Ectodermal cell (in vitro differentiated cells): ENCODE results near the gene TP53I3. TPM values are rescaled to one million over a fixed set of nuclear protein-coding genes. Genes with fewer than 3 reads are reported as not detected.

ENCODE experiments used
- H3K27ac ChIP-seq: 2 replicates; pipeline ENCODE4 v1.7.0; 2013; ENCODE audit warnings: mild to moderate bottlenecking, low read depth, low read length; ENCODE audit not compliant: insufficient read depth, poor library complexity, severe bottlenecking
- H3K27me3 ChIP-seq: 2 replicates; pipeline ENCODE4 v1.7.0; 2013; ENCODE audit warnings: mild to moderate bottlenecking, low read length; ENCODE audit not compliant: insufficient read depth, control insufficient read depth, poor library complexity, severe bottlenecking
- H3K36me3 ChIP-seq: one replicate; pipeline ENCODE4 v1.7.0; 2013; ENCODE audit warnings: low read length; ENCODE audit not compliant: control insufficient read depth, insufficient read depth
- H3K4me1 ChIP-seq: one replicate; pipeline ENCODE4 v1.7.0; 2013; ENCODE audit warnings: low read length; ENCODE audit not compliant: control insufficient read depth, insufficient read depth
- H3K4me3 ChIP-seq: 2 replicates; pipeline ENCODE4 v1.7.0; 2013; ENCODE audit warnings: low read depth, low read length, control low read depth; ENCODE audit not compliant: insufficient read depth
- H3K9me3 ChIP-seq: 2 replicates; pipeline ENCODE4 v1.7.0; 2013; ENCODE audit warnings: mild to moderate bottlenecking, low read length, moderate library complexity; ENCODE audit not compliant: control insufficient read depth
- WGBS, 2 experiments: methylation state at CpG; one replicate each; pipeline ENCODE4 v1.1.7; 2013; ENCODE audit warnings: missing lambda C conversion rate in 2 of 2; 5-methylcytosine and 5-hydroxymethylcytosine counted together
- polyA plus RNA-seq, 4 experiments: library from polyadenylated mRNA; stranded (reverse); fragments of 50-300 nt; gene quantifications; one replicate each; pipeline ENCODE4 v1.2.3, GENCODE V29; 2013

Gene TP53I3, protein sequence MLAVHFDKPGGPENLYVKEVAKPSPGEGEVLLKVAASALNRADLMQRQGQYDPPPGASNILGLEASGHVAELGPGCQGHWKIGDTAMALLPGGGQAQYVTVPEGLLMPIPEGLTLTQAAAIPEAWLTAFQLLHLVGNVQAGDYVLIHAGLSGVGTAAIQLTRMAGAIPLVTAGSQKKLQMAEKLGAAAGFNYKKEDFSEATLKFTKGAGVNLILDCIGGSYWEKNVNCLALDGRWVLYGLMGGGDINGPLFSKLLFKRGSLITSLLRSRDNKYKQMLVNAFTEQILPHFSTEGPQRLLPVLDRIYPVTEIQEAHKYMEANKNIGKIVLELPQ
- 42.9 TPM for polyA plus RNA-seq (2013, experiment 1 of 4)
- polyA plus RNA-seq (2013, experiment 2 of 4): 38.8 TPM
- 37.0 TPM for polyA plus RNA-seq (2013, experiment 3 of 4)
- polyA plus RNA-seq (2013, experiment 4 of 4): 40.8 TPM

GRCh38 chr2:24084386-24085199 lies at the start of gene TP53I3:
Gene TP53I3 (minus strand): TSS chr2:24084834. CDS start chr2:24084326, 508 bp downstream.
- H3K4me3 ChIP-seq: peak within 1 kb of the TSS; percentile 52
- peaks cover 15% of the 10 kb centered on the region for H3K36me3 ChIP-seq
- peak within 1 kb of the TSS; percentile 100 for H3K27ac ChIP-seq
- no peaks in the 10 kb centered on the region for H3K27me3 ChIP-seq
- 1 to 2% methylated on average over 44 of the region's 44 CpGs for WGBS, 2 experiments
- peaks cover 14% of the 10 kb centered on the region for H3K4me1 ChIP-seq
- H3K9me3 ChIP-seq: no peaks in the 10 kb centered on the region

GRCh38 chr2:24132543-24132942 lies 47.9 kb upstream of the TP53I3 start:
- no peaks in the 10 kb centered on the region for H3K4me1 ChIP-seq
- H3K36me3 ChIP-seq: peaks cover 5% of the 10 kb centered on the region
- no peak overlapping the region for H3K4me3 ChIP-seq
- no peak overlapping the region for H3K27ac ChIP-seq
- no peaks in the 10 kb centered on the region for H3K9me3 ChIP-seq
- no peaks in the 10 kb centered on the region for H3K27me3 ChIP-seq
- WGBS, 2 experiments: 95 to 100% methylated on average over 3 of the region's 3 CpGs

- WGBS, 2 experiments: 88 to 100% methylated on average over 1 of the region's 1 CpG
- Histone ChIP-seq H3K4me3 (no peak overlapping the region), H3K4me1 (no peaks in the 10 kb centered on the region), H3K27me3 (no peaks in the 10 kb centered on the region), H3K27ac (no peak overlapping the region), H3K9me3 (no peaks in the 10 kb centered on the region), H3K36me3 (no peaks in the 10 kb centered on the region)
Measured at GRCh38 chr2:24125956-24126355, 41.3 kb upstream of the TP53I3 start.

GRCh38 chr2:24123922-24124580 lies 39.4 kb upstream of the TP53I3 start:
- Histone ChIP-seq H3K4me3 (peak overlapping the region; percentile 68), H3K36me3 (no peaks in the 10 kb centered on the region), H3K27ac (peak overlapping the region; percentile 66), H3K4me1 (no peaks in the 10 kb centered on the region), H3K27me3 (no peaks in the 10 kb centered on the region), H3K9me3 (no peaks in the 10 kb centered on the region)
- 32 to 35% methylated on average over 9 of the region's 9 CpGs for WGBS, 2 experiments

DNA sequence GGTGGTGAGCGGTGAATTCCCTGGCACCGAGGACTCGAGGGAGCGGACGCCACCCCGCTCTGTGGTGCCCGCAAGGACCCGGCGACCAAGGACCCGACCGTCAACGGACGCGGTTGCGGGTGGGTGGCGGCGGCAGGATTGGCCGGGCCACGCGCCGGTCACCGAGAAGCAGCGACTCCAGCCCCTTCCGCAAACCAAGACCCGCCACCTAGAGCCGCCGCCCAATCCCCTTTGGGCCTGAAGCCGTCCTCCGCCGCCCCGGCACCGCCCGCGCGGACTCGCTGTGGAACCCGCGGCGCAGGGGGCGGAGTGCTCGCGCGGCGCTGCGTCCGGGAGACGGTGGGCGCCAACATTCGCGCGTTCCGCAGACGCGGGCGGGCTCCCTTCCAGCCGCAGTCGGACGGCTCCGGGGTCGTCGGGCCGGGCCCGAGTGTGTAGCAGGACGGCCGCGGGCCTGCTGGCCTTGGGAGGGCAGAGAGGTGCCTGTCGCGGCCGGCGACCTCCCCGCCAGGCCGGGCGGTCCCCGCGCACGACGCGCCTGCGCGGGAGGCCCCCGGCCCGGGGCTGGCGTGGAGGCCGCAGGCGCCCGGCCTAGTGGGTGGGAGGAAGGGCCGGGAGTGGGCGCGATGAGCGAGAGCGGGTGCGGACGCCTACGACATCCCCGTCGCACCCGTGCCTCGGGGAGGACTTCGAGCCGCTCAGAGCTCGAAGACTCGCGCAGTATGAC lies 38.7 kb upstream of the TP53I3 start, which contains the start of the genes FAM228B and PFN4:
Gene FAM228B, plus strand, starts transcription at position 275 of the 727 bp plus-strand sequence. CDS start 893 bp downstream, outside the sequence.
Gene PFN4, minus strand, starts transcription at position 140 of the 727 bp plus-strand sequence. CDS start 799 bp downstream, outside the sequence.
- no peaks in the 10 kb centered on the region for H3K4me1 ChIP-seq
- peak within 1 kb of the TSS; percentile 68 for H3K4me3 ChIP-seq
- no peaks in the 10 kb centered on the region for H3K36me3 ChIP-seq
- WGBS, 2 experiments: 1% methylated on average over 103 of the region's 103 CpGs
- H3K27me3 ChIP-seq: no peaks in the 10 kb centered on the region
- peak within 1 kb of the TSS; percentile 72 for H3K27ac ChIP-seq
- no peaks in the 10 kb centered on the region for H3K9me3 ChIP-seq

- no peak overlapping the region for H3K27ac ChIP-seq
- 34 to 36% methylated on average over 15 of the region's 15 CpGs for WGBS, 2 experiments
Measured at GRCh38 chr2:24122366-24123194, 37.9 kb upstream of the TP53I3 start.

GRCh38 chr2:24121469-24121868 lies 36.8 kb upstream of the TP53I3 start:
- Histone ChIP-seq H3K4me3 (no peak overlapping the region), H3K27me3 (no peaks in the 10 kb centered on the region), H3K27ac (no peak overlapping the region), H3K4me1 (no peaks in the 10 kb centered on the region), H3K36me3 (no peaks in the 10 kb centered on the region), H3K9me3 (no peaks in the 10 kb centered on the region)
- 29 to 46% methylated on average over 4 of the region's 4 CpGs for WGBS, 2 experiments

More at GRCh38 chr2:24122366-24123194, 37.9 kb upstream of the TP53I3 start:
- Histone ChIP-seq H3K36me3 (no peaks in the 10 kb centered on the region), H3K4me1 (no peaks in the 10 kb centered on the region), H3K9me3 (no peaks in the 10 kb centered on the region), H3K27me3 (no peaks in the 10 kb centered on the region), H3K4me3 (peak overlapping the region; percentile 68)

DNA sequence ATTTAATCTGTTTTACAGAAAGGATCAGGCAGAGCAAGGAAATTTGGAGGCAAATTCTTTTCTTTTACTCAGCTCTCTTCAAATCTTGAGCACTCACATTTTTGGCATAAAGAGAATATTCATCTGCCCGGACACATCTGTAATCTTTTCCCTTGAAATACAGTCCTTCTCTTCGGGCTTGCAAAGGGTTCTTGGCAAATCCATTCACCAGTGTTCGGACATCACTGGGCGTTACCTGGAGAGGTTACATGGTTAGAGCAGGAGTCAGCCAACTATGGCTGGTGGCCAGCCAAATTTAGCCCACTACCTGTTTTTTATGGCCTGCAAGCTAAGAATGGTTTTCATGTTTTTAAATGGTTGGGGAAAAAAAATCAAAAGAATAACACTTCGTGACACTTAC lies 36.4 kb upstream of the TP53I3 start:
- H3K36me3 ChIP-seq: no peaks in the 10 kb centered on the region
- H3K4me1 ChIP-seq: no peaks in the 10 kb centered on the region
- no peaks in the 10 kb centered on the region for H3K27me3 ChIP-seq
- H3K27ac ChIP-seq: no peak overlapping the region
- H3K4me3 ChIP-seq: no peak overlapping the region
- 93 to 98% methylated on average over 4 of the region's 5 CpGs for WGBS, 2 experiments
- no peaks in the 10 kb centered on the region for H3K9me3 ChIP-seq

DNA sequence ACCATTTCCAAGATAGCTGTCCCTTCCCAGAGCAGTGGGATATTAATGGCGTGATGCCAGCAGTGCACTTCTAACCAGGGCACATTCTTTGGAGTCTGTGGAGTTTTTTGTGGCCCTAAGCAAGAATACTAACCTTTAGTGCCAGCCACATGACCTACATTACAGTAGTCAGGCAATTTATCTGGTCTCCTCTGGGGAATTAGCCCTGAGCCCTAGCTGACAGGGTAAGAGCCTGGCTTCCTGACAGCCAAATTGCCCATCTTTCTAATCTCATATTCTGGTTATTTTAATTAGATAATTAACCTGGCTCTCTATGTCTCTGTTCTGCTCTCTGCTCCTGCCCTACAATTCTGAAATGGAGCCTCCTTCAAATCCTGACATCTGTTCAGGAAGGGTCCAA lies 33.3 kb upstream of the TP53I3 start:
- no peak overlapping the region for H3K4me3 ChIP-seq
- 98 to 100% methylated on average over 1 of the region's 1 CpG for WGBS, 2 experiments
- H3K36me3 ChIP-seq: no peaks in the 10 kb centered on the region
- no peak overlapping the region for H3K27ac ChIP-seq
- H3K9me3 ChIP-seq: no peaks in the 10 kb centered on the region
- H3K27me3 ChIP-seq: no peaks in the 10 kb centered on the region
- no peaks in the 10 kb centered on the region for H3K4me1 ChIP-seq
